Activated CD4-positive, alpha-beta T cell treated with anti-CD3 and anti-CD28 coated beads for 36 hours (primary cell): ENCODE measurements around the gene TTLL11. TPM values are rescaled to one million over a fixed set of nuclear protein-coding genes. Genes with fewer than 3 reads are reported as not detected.
A peak's percentile ranks its signal among the peaks of the same experiment; 100 is the strongest.

Experiments
- ATAC-seq: fragments of 200-7000 bp; cut with Tn5 transposase; one replicate; pipeline ENCODE4 v1.10.0; 2021; ENCODE audit warnings: mild to moderate bottlenecking, moderate library complexity
- CTCF ChIA-PET: fragments of 350-600 bp; sonication (Branson Sonifier 250); formaldehyde crosslinking; loops from one replicate; lab custom pipeline; 2021; ENCODE audit warnings: antibody characterized with exemption; lab: Charles Lee
- POLR2A ChIA-PET: fragments of 350-600 bp; sonication (Branson Sonifier 250); formaldehyde crosslinking; loops from one replicate; lab custom pipeline; 2021; ENCODE audit warnings: antibody characterized with exemption, inconsistent platforms; lab: Charles Lee
- DNase-seq: peaks from one replicate; pipeline ENCODE4 v3.0.0-alpha.2; 2020
- H3K27ac Mint-ChIP-seq: one replicate; pipeline ENCODE4 v1.8.0; 2021; ENCODE audit warnings: mixed read lengths
- H3K27me3 Mint-ChIP-seq: one replicate; pipeline ENCODE4 v1.8.0; 2021; ENCODE audit warnings: mixed read lengths
- H3K36me3 Mint-ChIP-seq: one replicate; pipeline ENCODE4 v1.8.0; 2021; ENCODE audit warnings: low read depth, mixed read lengths
- H3K4me1 Mint-ChIP-seq: one replicate; pipeline ENCODE4 v1.8.0; 2021; ENCODE audit warnings: mixed read lengths
- H3K4me3 Mint-ChIP-seq: one replicate; pipeline ENCODE4 v1.8.0; 2021; ENCODE audit warnings: mild to moderate bottlenecking, moderate library complexity, mixed read lengths
- H3K9me3 Mint-ChIP-seq: one replicate; pipeline ENCODE4 v1.8.0; 2021; ENCODE audit warnings: low read depth, mixed read lengths
- intact Hi-C, 2 experiments: fragments of 100-400 bp; cut with DNase I in 1 of 2; cut with micrococcal nuclease in 1 of 2; formaldehyde crosslinking; loops; one replicate each; pipeline versions ENCODE4 v1.14.2 to v1.15.1; 2022 to 2024; cut with DNase I, micrococcal nuclease
- total RNA-seq, 2 experiments: library from RNA; stranded (reverse); gene quantifications; one replicate each; pipeline ENCODE4 v1.2.3, GENCODE V29; 2021

The TTLL11 gene
- total RNA-seq, 2 experiments from 2014 or later, result 1.3 to 1.8 TPM

GRCh38 chr9:122057211-122057610 lies 35.9 kb downstream of the TTLL11 start:
- intact Hi-C loops, result no loop called here
- H3K9me3 Mint-ChIP-seq, result no peaks in the 10 kb centered on the region
- ChIA-PET CTCF (interaction anchor here (1.5 kb wide), 1 partner anchor 42 kb away, joined by 4 read pairs; no protein-coding TSS in a partner anchor), POLR2A (interaction anchor here (0.5 kb wide), 1 partner anchor 565 kb away, joined by 3 read pairs; no protein-coding TSS in a partner anchor)
- peaks cover 5% of the 10 kb centered on the region for H3K36me3 Mint-ChIP-seq
- H3K4me3 Mint-ChIP-seq, result no peak overlapping the region
- no peak for DNase-seq
- peaks cover 10% of the 10 kb centered on the region for H3K4me1 Mint-ChIP-seq
- no peak for ATAC-seq
- H3K27me3 Mint-ChIP-seq, result no peaks in the 10 kb centered on the region
- no peak overlapping the region for H3K27ac Mint-ChIP-seq

GRCh38 chr9:122056484-122056883 lies 36.6 kb downstream of the TTLL11 start:
- DNase-seq (peak; percentile 16), ATAC-seq (no peak)
- H3K4me1 Mint-ChIP-seq, result peaks cover 17% of the 10 kb centered on the region
- no peak overlapping the region for H3K4me3 Mint-ChIP-seq
- H3K27ac Mint-ChIP-seq, result no peak overlapping the region
- ChIA-PET POLR2A (interaction anchor here (0.5 kb wide), 1 partner anchor 565 kb away, joined by 3 read pairs; no protein-coding TSS in a partner anchor), CTCF (no interaction called here)
- H3K36me3 Mint-ChIP-seq, result peaks cover 7% of the 10 kb centered on the region
- intact Hi-C loops, result no loop called here
- H3K9me3 Mint-ChIP-seq, result no peaks in the 10 kb centered on the region
- no peaks in the 10 kb centered on the region for H3K27me3 Mint-ChIP-seq

GRCh38 chr9:122055701-122056100 lies 37.4 kb downstream of the TTLL11 start:
- ATAC-seq (no peak), DNase-seq (no peak)
- H3K9me3 Mint-ChIP-seq, result no peaks in the 10 kb centered on the region
- no peaks in the 10 kb centered on the region for H3K27me3 Mint-ChIP-seq
- no peak overlapping the region for H3K4me3 Mint-ChIP-seq
- peaks cover 5% of the 10 kb centered on the region for H3K36me3 Mint-ChIP-seq
- intact Hi-C loops, result no loop called here
- CTCF ChIA-PET, result no interaction called here
- H3K27ac Mint-ChIP-seq, result no peak overlapping the region
- H3K4me1 Mint-ChIP-seq, result peaks cover 22% of the 10 kb centered on the region
- POLR2A ChIA-PET, result no interaction called here

GRCh38 chr9:122053567-122054350 lies 39.3 kb downstream of the TTLL11 start:
- Mint-ChIP-seq H3K36me3 (peaks cover 5% of the 10 kb centered on the region), H3K27ac (no peak overlapping the region), H3K4me1 (peaks cover 22% of the 10 kb centered on the region)

GRCh38 chr9:122053064-122053463 lies 40.0 kb downstream of the TTLL11 start:
- no peak overlapping the region for H3K27ac Mint-ChIP-seq
- H3K27me3 Mint-ChIP-seq, result no peaks in the 10 kb centered on the region
- intact Hi-C loops, result no loop called here
- no peak for DNase-seq
- peaks cover 22% of the 10 kb centered on the region for H3K4me1 Mint-ChIP-seq
- no peak for ATAC-seq
- POLR2A ChIA-PET, result no interaction called here
- no peaks in the 10 kb centered on the region for H3K9me3 Mint-ChIP-seq
- CTCF ChIA-PET, result no interaction called here
- H3K4me3 Mint-ChIP-seq, result no peak overlapping the region
- peaks cover 5% of the 10 kb centered on the region for H3K36me3 Mint-ChIP-seq

More at GRCh38 chr9:122053567-122054350, 39.3 kb downstream of the TTLL11 start:
- Mint-ChIP-seq H3K27me3 (no peaks in the 10 kb centered on the region), H3K9me3 (no peaks in the 10 kb centered on the region), H3K4me3 (no peak overlapping the region)
- intact Hi-C loops, result no loop called here
- ATAC-seq (no peak), DNase-seq (no peak)
- ChIA-PET POLR2A (no interaction called here), CTCF (no interaction called here)

GRCh38 chr9:122051351-122052321 lies 41.5 kb downstream of the TTLL11 start:
- Mint-ChIP-seq H3K36me3 (peaks cover 5% of the 10 kb centered on the region), H3K9me3 (no peaks in the 10 kb centered on the region), H3K4me3 (no peak overlapping the region), H3K27ac (no peak overlapping the region), H3K4me1 (peaks cover 22% of the 10 kb centered on the region), H3K27me3 (no peaks in the 10 kb centered on the region)
- ChIA-PET CTCF (interaction anchor here (1.0 kb wide), 1 partner anchor 49 kb away, joined by 4 read pairs; no protein-coding TSS in a partner anchor), POLR2A (no interaction called here)
- DNase-seq (peak; percentile 77), ATAC-seq (peak; percentile 86)
- intact Hi-C loops, result loop anchor here in 1 of 2 experiments (2.0 kb wide), 1 partner anchor 755 kb away; no protein-coding TSS in a partner anchor

GRCh38 chr9:122050167-122050566 lies 42.9 kb downstream of the TTLL11 start:
- Mint-ChIP-seq H3K4me1 (peaks cover 22% of the 10 kb centered on the region), H3K9me3 (peaks cover 6% of the 10 kb centered on the region), H3K4me3 (no peak overlapping the region), H3K27ac (no peak overlapping the region), H3K27me3 (no peaks in the 10 kb centered on the region), H3K36me3 (peaks cover 12% of the 10 kb centered on the region)
- POLR2A ChIA-PET, result no interaction called here
- ATAC-seq, result no peak
- DNase-seq, result no peak
- CTCF ChIA-PET, result interaction anchor here (1.0 kb wide), 1 partner anchor 39 kb away, joined by 3 read pairs; no protein-coding TSS in a partner anchor
- intact Hi-C loops, result loop anchor here in 1 of 2 experiments (2.0 kb wide), 1 partner anchor 757 kb away; no protein-coding TSS in a partner anchor

GRCh38 chr9:122042056-122042455 lies 51.1 kb downstream of the TTLL11 start:
- Mint-ChIP-seq H3K27me3 (no peaks in the 10 kb centered on the region), H3K4me1 (no peaks in the 10 kb centered on the region), H3K4me3 (no peak overlapping the region), H3K27ac (no peak overlapping the region), H3K9me3 (peaks cover 6% of the 10 kb centered on the region), H3K36me3 (peaks cover 22% of the 10 kb centered on the region)
- DNase-seq (no peak), ATAC-seq (no peak)
- CTCF ChIA-PET, result no interaction called here
- POLR2A ChIA-PET, result no interaction called here
- intact Hi-C loops, result no loop called here

GRCh38 chr9:122040561-122041242 lies 52.4 kb downstream of the TTLL11 start:
- Mint-ChIP-seq H3K27ac (no peak overlapping the region), H3K4me1 (no peaks in the 10 kb centered on the region), H3K4me3 (no peak overlapping the region), H3K27me3 (no peaks in the 10 kb centered on the region), H3K36me3 (peaks cover 19% of the 10 kb centered on the region), H3K9me3 (peaks cover 2% of the 10 kb centered on the region)
- CTCF ChIA-PET, result interaction anchor here (0.9 kb wide), 1 partner anchor 22 kb away, joined by 3 read pairs; no protein-coding TSS in a partner anchor
- intact Hi-C loops, result no loop called here
- ATAC-seq, result no peak
- POLR2A ChIA-PET, result no interaction called here
- no peak for DNase-seq

GRCh38 chr9:122039234-122039633 lies 53.9 kb downstream of the TTLL11 start:
- POLR2A ChIA-PET, result no interaction called here
- no peaks in the 10 kb centered on the region for H3K9me3 Mint-ChIP-seq
- ATAC-seq (no peak), DNase-seq (no peak)
- H3K27ac Mint-ChIP-seq, result no peak overlapping the region
- no peaks in the 10 kb centered on the region for H3K27me3 Mint-ChIP-seq
- CTCF ChIA-PET, result no interaction called here
- no peaks in the 10 kb centered on the region for H3K4me1 Mint-ChIP-seq
- peaks cover 14% of the 10 kb centered on the region for H3K36me3 Mint-ChIP-seq
- intact Hi-C loops, result no loop called here
- H3K4me3 Mint-ChIP-seq, result no peak overlapping the region

GRCh38 chr9:122036988-122037387 lies 56.1 kb downstream of the TTLL11 start:
- no peak overlapping the region for H3K4me3 Mint-ChIP-seq
- H3K4me1 Mint-ChIP-seq, result no peaks in the 10 kb centered on the region
- ChIA-PET CTCF (no interaction called here), POLR2A (no interaction called here)
- no peaks in the 10 kb centered on the region for H3K27me3 Mint-ChIP-seq
- peaks cover 11% of the 10 kb centered on the region for H3K36me3 Mint-ChIP-seq
- intact Hi-C loops, result no loop called here
- ATAC-seq (no peak), DNase-seq (no peak)
- no peaks in the 10 kb centered on the region for H3K9me3 Mint-ChIP-seq
- H3K27ac Mint-ChIP-seq, result no peak overlapping the region
